Upper lobe of left lung (tissue), 6 donors: ENCODE measurements around the gene DLL4. TPM values are rescaled to one million over a fixed set of nuclear protein-coding genes. Genes with fewer than 3 reads are reported as not detected.

Experiments
- ATAC-seq, 2 donors: fragments of 200-7000 bp; cut with Tn5 transposase; one replicate each; pipeline ENCODE4 v1.9.1; 2022; ENCODE audit warnings: mild to moderate bottlenecking in 2 of 2, moderate library complexity in 2 of 2; ENCODE audit not compliant: low FRiP score in 2 of 2
- DNase-seq, 2 donors: peaks; one replicate each; pipeline ENCODE4 v3.0.0-alpha.2; 2019 to 2020
- H3K27ac ChIP-seq, 4 donors: fragments of 200-600 bp; sonication (generic); one replicate each; pipeline ENCODE4 v1.5.1; 2016 to 2019
- H3K27me3 ChIP-seq, 4 donors: fragments of 200-600 bp; sonication (generic); one replicate each; pipeline ENCODE4 v1.5.1; 2017 to 2019
- H3K36me3 ChIP-seq, 4 donors: fragments of 200-600 bp; sonication (generic); one replicate each; pipeline ENCODE4 v1.5.1; 2016 to 2019
- H3K4me1 ChIP-seq, 4 donors: fragments of 200-600 bp; sonication (generic); one replicate each; pipeline ENCODE4 v1.5.1; 2018 to 2019
- H3K4me3 ChIP-seq, 4 donors: fragments of 200-600 bp; sonication (generic); one replicate each; pipeline ENCODE4 v1.5.1; 2017 to 2019; ENCODE audit warnings: mild to moderate bottlenecking in 2 of 4, moderate library complexity in 1 of 4
- H3K9me3 ChIP-seq, 4 donors: fragments of 200-600 bp; sonication (generic); one replicate each; pipeline ENCODE4 v1.5.1; 2018 to 2019
- EP300 ChIP-seq, 4 donors: sonication (generic); formaldehyde crosslinking; IDR thresholded peaks; one replicate each; pipeline ENCODE4 v1.5.1; 2017; ENCODE audit warnings: antibody characterized with exemption in 4 of 4, control low read depth in 2 of 4
- POLR2A ChIP-seq, 4 donors: fragments of 450-650 bp; IDR thresholded peaks; one replicate each; pipeline ENCODE4 v1.5.1; 2016 to 2017; ENCODE audit warnings: antibody characterized with exemption in 4 of 4, mild to moderate bottlenecking in 2 of 4
- POLR2AphosphoS5 ChIP-seq, 2 donors: sonication (generic); formaldehyde crosslinking; IDR thresholded peaks; one replicate each; pipeline ENCODE4 v1.5.1; 2017; ENCODE audit warnings: antibody characterized with exemption in 2 of 2
- WGBS, 2 donors: methylation state at CpG; one replicate each; pipeline ENCODE4 v1.1.5; 2017 to 2018; 5-methylcytosine and 5-hydroxymethylcytosine counted together
- total RNA-seq, 6 donors: library from RNA; depleted of rRNA in 4 of 6; stranded (reverse); fragments of >200 nt in 4 of 6; gene quantifications; one replicate each; pipeline versions ENCODE4 v1.1.0 to v1.2.1, GENCODE V29; 2016 to 2021
- TF ChIP-seq, protein P1 (sequence below), 6 experiments: fragments of 450-650 bp in 4 of 6; fragments of 200-600 bp in 2 of 6; sonication (generic) in 2 of 6; IDR thresholded peaks; one replicate each; pipeline ENCODE4 v1.5.1; 2016 to 2019; ENCODE audit warnings: antibody characterized with exemption in 6 of 6
- donor health status: DM: no; HTN: no; CAD: no; lungs with moderate emphysema.
- donor health status: DM: no; HTN: yes; CAD: no; lungs with severe emphysema.

DLL4 gene
- total RNA-seq, 6 donors from 2014 or later = 9.5 to 38.0 (median 13.7) TPM

GRCh38 chr15:40926659-40927494 is 2.3 kb upstream of the DLL4 start:
- no peaks in the 10 kb centered on the region for H3K9me3 ChIP-seq
- H3K4me1 ChIP-seq = peaks cover 58 to 75% (median 69%) of the 10 kb centered on the region in 4 donors
- peaks cover 0 to 55% (median 19%) of the 10 kb centered on the region in 4 donors for H3K27me3 ChIP-seq

GRCh38 chr15:40927495-40927872 is 1.7 kb upstream of the DLL4 start:
- Histone ChIP-seq H3K9me3 (no peaks in the 10 kb centered on the region), H3K36me3 (no peaks in the 10 kb centered on the region), H3K27me3 (peaks cover 0 to 55% (median 19%) of the 10 kb centered on the region in 4 donors), H3K4me3 (peak overlapping the region in 3 of 4 donors; percentile 64 to 70 (median 67)), H3K4me1 (peaks cover 64 to 77% (median 71%) of the 10 kb centered on the region in 4 donors), H3K27ac (peak overlapping the region in 2 of 4 donors; percentile 28 to 53)
- WGBS, 2 donors = 14 to 16% methylated on average over 19 to 20 of the region's 24 CpGs
- peak in 1 of 2 donors; percentile 83 for DNase-seq
- TF ChIP-seq, protein P1, sequence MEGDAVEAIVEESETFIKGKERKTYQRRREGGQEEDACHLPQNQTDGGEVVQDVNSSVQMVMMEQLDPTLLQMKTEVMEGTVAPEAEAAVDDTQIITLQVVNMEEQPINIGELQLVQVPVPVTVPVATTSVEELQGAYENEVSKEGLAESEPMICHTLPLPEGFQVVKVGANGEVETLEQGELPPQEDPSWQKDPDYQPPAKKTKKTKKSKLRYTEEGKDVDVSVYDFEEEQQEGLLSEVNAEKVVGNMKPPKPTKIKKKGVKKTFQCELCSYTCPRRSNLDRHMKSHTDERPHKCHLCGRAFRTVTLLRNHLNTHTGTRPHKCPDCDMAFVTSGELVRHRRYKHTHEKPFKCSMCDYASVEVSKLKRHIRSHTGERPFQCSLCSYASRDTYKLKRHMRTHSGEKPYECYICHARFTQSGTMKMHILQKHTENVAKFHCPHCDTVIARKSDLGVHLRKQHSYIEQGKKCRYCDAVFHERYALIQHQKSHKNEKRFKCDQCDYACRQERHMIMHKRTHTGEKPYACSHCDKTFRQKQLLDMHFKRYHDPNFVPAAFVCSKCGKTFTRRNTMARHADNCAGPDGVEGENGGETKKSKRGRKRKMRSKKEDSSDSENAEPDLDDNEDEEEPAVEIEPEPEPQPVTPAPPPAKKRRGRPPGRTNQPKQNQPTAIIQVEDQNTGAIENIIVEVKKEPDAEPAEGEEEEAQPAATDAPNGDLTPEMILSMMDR (IDR thresholded peaks at IDR 0.05) = no peak
- TF ChIP-seq POLR2AphosphoS5 (IDR thresholded peaks at IDR 0.05) = no peak
- TF ChIP-seq EP300 (IDR thresholded peaks at IDR 0.05) = no peak
- TF ChIP-seq POLR2A (IDR thresholded peaks at IDR 0.05) = no peak
- no peak for ATAC-seq

More at GRCh38 chr15:40926659-40927494, 2.3 kb upstream of the DLL4 start:
- Histone ChIP-seq H3K36me3 (no peaks in the 10 kb centered on the region), H3K4me3 (peak overlapping the region in 2 of 4 donors; percentile 2 to 25), H3K27ac (peak overlapping the region in 1 of 4 donors; percentile 53)
- ATAC-seq (no peak), DNase-seq (peak in 1 of 2 donors; percentile 67)
- TF ChIP-seq POLR2A (IDR thresholded peaks at IDR 0.05) = no peak
- TF ChIP-seq, protein P1 (IDR thresholded peaks at IDR 0.05) = no peak
- TF ChIP-seq POLR2AphosphoS5 (IDR thresholded peaks at IDR 0.05) = no peak
- TF ChIP-seq EP300 (IDR thresholded peaks at IDR 0.05) = no peak
- WGBS, 2 donors = 27 to 61% methylated on average over 4 to 17 of the region's 33 CpGs

DNA sequence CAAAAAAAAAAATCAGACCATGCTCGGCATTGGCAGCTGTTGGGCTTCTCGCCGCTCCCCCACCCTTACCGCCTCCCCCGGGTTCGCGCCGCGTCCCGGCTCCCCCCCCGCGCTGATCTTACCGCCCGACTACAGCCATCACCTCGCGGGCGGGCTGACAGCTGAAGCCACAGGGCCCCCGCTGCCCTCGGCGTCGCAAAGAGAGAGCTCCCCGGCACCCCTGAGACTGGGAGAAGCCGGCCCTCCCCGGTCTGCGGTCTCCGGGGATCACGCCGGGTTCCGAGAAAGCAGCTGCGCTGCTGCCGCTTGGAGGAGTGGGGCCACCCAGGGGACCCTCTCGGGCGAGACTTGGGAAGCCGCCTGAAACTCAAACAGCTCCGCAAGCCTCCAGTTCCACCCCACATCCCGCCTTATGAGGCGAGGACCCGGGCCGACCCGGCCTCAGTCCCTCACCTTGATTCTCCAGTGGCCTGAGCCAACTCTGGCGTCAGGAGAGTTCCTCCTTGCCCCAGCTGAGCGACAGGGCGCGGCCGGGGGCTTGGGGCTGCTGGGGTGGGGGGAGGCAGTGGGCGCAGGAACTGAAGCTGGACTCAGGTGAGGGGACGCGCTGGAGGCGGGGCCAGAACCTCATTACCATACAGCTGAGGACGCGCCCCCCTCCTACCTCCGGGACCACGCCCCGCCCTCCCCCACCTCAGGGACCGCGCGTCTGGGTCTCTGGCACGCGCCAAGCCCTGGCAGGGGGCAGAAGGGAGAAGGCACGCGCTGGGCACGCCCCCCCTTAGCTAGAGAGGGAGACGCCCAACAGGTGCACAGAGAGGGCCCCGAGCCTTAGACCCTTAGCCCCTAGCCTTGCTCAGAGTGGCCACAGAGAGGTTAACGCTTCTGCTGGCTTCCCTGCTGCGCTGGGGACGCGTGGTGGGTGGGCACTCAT is 1.0 kb upstream of the DLL4 start:
- no peaks in the 10 kb centered on the region for H3K36me3 ChIP-seq
- ATAC-seq (no peak), DNase-seq (peak; percentile 53 to 85)
- H3K4me1 ChIP-seq = peaks cover 70 to 79% (median 74%) of the 10 kb centered on the region in 4 donors
- H3K27me3 ChIP-seq = peaks cover 0 to 55% (median 19%) of the 10 kb centered on the region in 4 donors
- TF ChIP-seq POLR2AphosphoS5 (IDR thresholded peaks at IDR 0.05) = no peak
- peak overlapping the region in 3 of 4 donors; percentile 27 to 53 (median 28) for H3K27ac ChIP-seq
- WGBS, 2 donors = 0 to 1% methylated on average over 4 to 37 of the region's 68 CpGs
- peak overlapping the region; percentile 64 to 80 (median 68) for H3K4me3 ChIP-seq
- H3K9me3 ChIP-seq = no peaks in the 10 kb centered on the region

DNA sequence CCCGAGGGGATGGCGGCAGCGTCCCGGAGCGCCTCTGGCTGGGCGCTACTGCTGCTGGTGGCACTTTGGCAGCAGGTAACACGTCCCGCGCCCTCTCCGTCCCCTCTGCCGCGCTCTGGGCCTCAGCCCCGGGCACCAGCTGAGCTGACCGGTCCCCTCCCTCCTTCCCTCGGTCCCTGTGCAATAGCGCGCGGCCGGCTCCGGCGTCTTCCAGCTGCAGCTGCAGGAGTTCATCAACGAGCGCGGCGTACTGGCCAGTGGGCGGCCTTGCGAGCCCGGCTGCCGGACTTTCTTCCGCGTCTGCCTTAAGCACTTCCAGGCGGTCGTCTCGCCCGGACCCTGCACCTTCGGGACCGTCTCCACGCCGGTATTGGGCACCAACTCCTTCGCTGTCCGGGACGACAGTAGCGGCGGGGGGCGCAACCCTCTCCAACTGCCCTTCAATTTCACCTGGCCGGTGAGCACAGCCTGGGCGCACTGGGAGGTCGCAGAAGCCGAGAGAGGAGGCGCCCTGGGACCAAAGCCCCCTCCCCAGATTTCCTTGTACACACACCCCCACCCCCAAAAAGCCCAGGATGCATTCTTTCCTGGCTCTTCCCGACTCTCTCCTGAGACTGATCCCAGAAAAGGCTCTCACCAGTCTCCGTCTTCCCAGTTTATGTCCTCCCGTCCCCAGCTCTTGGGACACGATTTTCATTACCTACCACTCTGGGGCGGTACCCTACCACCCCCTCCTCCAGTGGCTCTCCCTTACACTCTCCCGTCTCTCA is 705 bp downstream of the DLL4 start:
- Histone ChIP-seq H3K27ac (peak overlapping the region; percentile 63 to 86 (median 70)), H3K4me3 (peak overlapping the region; percentile 64 to 80 (median 68)), H3K36me3 (peaks cover 0 to 5% (median under 1%) of the 10 kb centered on the region in 4 donors), H3K27me3 (peaks cover 0 to 55% (median 19%) of the 10 kb centered on the region in 4 donors), H3K9me3 (no peaks in the 10 kb centered on the region), H3K4me1 (peaks cover 75 to 93% (median 81%) of the 10 kb centered on the region in 4 donors)
- WGBS, 2 donors = 3 to 4% methylated on average over 8 to 40 of the region's 56 CpGs
- TF ChIP-seq POLR2AphosphoS5 (IDR thresholded peaks at IDR 0.05) (no peak), EP300 (IDR thresholded peaks at IDR 0.05) (no peak), POLR2A (IDR thresholded peaks at IDR 0.05) (no peak)
- TF ChIP-seq, protein P1 (IDR thresholded peaks at IDR 0.05) = no peak
- ATAC-seq (peak in 1 of 2 donors; percentile 64), DNase-seq (peak; percentile 62 to 92)
